Measurements from ENCODE around the gene ATP2C1. TPM values are rescaled to one million over a fixed set of nuclear protein-coding genes. Genes with fewer than 3 reads are reported as not detected.

Gene ATP2C1
- total and polyA plus RNA-seq, 2 of the 13 experiments (the other 11 are each of a cell fraction or from before 2014, with no cell fraction given): 32.4 to 37.6 TPM

DNA sequence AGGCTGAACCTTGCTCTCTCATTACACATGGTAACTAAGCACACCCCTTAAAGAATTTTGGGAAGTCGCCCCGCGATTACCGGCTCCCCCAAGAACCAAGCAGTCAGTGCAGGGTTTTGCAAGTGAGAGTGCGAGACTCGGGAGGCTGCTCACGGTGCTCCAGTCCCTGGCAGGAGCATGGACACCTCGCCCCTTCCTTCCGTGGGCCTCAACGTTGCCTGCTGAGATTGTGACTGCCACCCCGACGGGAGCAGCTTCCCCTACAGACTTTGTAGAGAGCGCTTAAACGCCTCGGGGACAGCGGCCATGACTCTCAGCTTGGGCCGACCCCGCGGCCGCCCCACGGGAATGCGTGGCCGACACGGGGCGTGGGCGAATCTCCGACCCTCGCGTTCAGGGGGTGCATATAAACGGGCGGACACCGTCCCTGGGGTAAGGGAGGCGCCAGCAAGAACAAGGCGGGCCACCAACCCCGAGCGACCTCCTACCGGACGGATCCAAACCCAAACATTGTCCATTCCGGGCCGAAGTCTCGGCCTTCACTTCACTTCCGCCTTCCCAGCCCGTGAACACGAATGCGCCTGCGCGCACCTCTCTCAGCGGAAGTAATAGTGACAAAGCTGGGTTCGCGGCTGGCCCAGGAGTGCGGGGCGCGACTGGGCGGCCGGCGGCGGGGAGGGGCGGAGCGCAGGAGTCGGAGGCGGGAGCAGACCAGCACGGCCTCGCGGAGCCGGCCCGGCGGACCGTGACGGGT lies at the start of gene ATP2C1 (continued):
- TF ChIP-seq, protein P1, sequence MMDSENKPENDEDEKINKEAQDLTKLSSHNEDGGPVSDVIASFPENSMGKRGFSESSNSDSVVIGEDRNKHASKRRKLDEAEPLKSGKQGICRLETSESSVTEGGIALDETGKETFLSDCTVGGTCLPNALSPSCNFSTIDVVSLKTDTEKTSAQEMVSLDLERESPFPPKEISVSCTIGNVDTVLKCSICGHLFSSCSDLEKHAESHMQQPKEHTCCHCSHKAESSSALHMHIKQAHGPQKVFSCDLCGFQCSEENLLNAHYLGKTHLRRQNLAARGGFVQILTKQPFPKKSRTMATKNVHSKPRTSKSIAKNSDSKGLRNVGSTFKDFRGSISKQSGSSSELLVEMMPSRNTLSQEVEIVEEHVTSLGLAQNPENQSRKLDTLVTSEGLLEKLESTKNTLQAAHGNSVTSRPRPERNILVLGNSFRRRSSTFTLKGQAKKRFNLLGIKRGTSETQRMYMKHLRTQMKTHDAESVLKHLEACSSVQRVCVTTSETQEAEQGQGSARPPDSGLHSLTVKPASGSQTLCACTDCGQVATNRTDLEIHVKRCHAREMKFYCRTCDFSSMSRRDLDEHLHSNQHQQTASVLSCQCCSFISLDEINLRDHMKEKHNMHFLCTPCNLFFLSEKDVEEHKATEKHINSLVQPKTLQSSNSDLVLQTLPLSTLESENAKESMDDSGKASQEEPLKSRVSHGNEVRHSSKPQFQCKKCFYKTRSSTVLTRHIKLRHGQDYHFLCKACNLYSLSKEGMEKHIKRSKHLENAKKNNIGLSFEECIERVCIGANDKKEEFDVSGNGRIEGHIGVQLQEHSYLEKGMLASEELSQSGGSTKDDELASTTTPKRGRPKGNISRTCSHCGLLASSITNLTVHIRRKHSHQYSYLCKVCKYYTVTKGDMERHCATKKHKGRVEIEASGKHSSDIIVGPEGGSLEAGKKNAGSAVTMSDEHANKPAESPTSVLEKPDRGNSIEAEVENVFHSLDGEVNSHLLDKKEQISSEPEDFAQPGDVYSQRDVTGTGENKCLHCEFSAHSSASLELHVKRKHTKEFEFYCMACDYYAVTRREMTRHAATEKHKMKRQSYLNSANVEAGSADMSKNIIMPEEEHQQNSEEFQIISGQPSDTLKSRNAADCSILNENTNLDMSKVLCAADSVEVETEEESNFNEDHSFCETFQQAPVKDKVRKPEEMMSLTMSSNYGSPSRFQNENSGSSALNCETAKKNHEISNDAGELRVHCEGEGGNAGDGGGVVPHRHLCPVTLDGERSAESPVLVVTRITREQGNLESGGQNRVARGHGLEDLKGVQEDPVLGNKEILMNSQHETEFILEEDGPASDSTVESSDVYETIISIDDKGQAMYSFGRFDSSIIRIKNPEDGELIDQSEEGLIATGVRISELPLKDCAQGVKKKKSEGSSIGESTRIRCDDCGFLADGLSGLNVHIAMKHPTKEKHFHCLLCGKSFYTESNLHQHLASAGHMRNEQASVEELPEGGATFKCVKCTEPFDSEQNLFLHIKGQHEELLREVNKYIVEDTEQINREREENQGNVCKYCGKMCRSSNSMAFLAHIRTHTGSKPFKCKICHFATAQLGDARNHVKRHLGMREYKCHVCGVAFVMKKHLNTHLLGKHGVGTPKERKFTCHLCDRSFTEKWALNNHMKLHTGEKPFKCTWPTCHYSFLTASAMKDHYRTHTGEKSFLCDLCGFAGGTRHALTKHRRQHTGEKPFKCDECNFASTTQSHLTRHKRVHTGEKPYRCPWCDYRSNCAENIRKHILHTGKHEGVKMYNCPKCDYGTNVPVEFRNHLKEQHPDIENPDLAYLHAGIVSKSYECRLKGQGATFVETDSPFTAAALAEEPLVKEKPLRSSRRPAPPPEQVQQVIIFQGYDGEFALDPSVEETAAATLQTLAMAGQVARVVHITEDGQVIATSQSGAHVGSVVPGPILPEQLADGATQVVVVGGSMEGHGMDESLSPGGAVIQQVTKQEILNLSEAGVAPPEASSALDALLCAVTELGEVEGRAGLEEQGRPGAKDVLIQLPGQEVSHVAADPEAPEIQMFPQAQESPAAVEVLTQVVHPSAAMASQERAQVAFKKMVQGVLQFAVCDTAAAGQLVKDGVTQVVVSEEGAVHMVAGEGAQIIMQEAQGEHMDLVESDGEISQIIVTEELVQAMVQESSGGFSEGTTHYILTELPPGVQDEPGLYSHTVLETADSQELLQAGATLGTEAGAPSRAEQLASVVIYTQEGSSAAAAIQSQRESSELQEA (CRISPR knock-in tag; IDR thresholded peaks at IDR 0.05; ENCODE audit: not compliant biosample characterization): peak; percentile 60
- TF ChIP-seq ZNF274 (CRISPR knock-in tag; IDR thresholded peaks at IDR 0.05) (peak; percentile 54), RNF2 (conservative IDR thresholded peaks at IDR 0.05; ENCODE audit: low read depth) (0 out of 2 replicates have a peak, but pooled peaks have one; percentile 49), ZNF543 (CRISPR knock-in tag; IDR thresholded peaks at IDR 0.05) (0 out of 2 replicates have a peak, but pooled peaks have one; percentile 23), NONO (IDR thresholded peaks at IDR 0.05) (no peak), NONO (CRISPR knock-in tag; conservative IDR thresholded peaks at IDR 0.05) (no peak; the same call in 1 of the 2 replicates), ZNF143 (CRISPR knock-in tag; IDR thresholded peaks at IDR 0.05) (no peak), IKZF4 (CRISPR knock-in tag; IDR thresholded peaks at IDR 0.05; ENCODE audit: borderline replicate concordance, low read depth, not compliant biosample characterization) (peak; percentile 72), ZFP91 (CRISPR knock-in tag; IDR thresholded peaks at IDR 0.05; ENCODE audit: borderline replicate concordance) (no peak; the same call in 1 of the 2 replicates), ZNF12 (CRISPR knock-in tag; IDR thresholded peaks at IDR 0.05) (no peak; the same call in 1 of the 2 replicates), ZBTB46 (CRISPR knock-in tag; IDR thresholded peaks at IDR 0.05; ENCODE audit: borderline replicate concordance) (no peak), PRPF4 (IDR thresholded peaks at IDR 0.05; ENCODE audit: low read depth, low read length, poor library complexity, severe bottlenecking) (no peak)
- TF ChIP-seq, protein P2, sequence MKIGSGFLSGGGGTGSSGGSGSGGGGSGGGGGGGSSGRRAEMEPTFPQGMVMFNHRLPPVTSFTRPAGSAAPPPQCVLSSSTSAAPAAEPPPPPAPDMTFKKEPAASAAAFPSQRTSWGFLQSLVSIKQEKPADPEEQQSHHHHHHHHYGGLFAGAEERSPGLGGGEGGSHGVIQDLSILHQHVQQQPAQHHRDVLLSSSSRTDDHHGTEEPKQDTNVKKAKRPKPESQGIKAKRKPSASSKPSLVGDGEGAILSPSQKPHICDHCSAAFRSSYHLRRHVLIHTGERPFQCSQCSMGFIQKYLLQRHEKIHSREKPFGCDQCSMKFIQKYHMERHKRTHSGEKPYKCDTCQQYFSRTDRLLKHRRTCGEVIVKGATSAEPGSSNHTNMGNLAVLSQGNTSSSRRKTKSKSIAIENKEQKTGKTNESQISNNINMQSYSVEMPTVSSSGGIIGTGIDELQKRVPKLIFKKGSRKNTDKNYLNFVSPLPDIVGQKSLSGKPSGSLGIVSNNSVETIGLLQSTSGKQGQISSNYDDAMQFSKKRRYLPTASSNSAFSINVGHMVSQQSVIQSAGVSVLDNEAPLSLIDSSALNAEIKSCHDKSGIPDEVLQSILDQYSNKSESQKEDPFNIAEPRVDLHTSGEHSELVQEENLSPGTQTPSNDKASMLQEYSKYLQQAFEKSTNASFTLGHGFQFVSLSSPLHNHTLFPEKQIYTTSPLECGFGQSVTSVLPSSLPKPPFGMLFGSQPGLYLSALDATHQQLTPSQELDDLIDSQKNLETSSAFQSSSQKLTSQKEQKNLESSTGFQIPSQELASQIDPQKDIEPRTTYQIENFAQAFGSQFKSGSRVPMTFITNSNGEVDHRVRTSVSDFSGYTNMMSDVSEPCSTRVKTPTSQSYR (CRISPR knock-in tag; IDR thresholded peaks at IDR 0.05; ENCODE audit: borderline replicate concordance): no peak

Data from HepG2 (cell line).